DMS153 treated with DMSO at 0.1 percent for 48 hours (cell line): ENCODE data around the gene GRAMD2B.

Source experiments
- DNase-seq: peaks from one replicate; lab custom pipeline; 2025; ENCODE audit not compliant: unreplicated experiment; lab: John Stamatoyannopoulos, UW

Gene GRAMD2B

GRCh38 chr5:126472538-126472889 lies 49.3 kb downstream of the GRAMD2B start:
- no peak for DNase-seq

- no peak for DNase-seq
Observed at GRCh38 chr5:126477294-126478117, 54.3 kb downstream of the GRAMD2B start.

- DNase-seq, result no peak
Observed at GRCh38 chr5:126479810-126480209, 56.6 kb downstream of the GRAMD2B start.

- no peak for DNase-seq
Observed at GRCh38 chr5:126480824-126481223, 57.6 kb downstream of the GRAMD2B start.

- no peak for DNase-seq
Observed at GRCh38 chr5:126481243-126481642, 58.0 kb downstream of the GRAMD2B start.

- no peak for DNase-seq
Observed at GRCh38 chr5:126482591-126482990, 59.4 kb downstream of the GRAMD2B start.

- no peak for DNase-seq
Observed at GRCh38 chr5:126483156-126483555, 59.9 kb downstream of the GRAMD2B start.

- DNase-seq, result no peak
Observed at GRCh38 chr5:126484253-126484652, 61.0 kb downstream of the GRAMD2B start.

GRCh38 chr5:126486332-126486731 lies 63.1 kb downstream of the GRAMD2B start:
- no peak for DNase-seq

GRCh38 chr5:126487596-126487995 lies 64.4 kb downstream of the GRAMD2B start:
- DNase-seq, result no peak

- no peak for DNase-seq
Observed at GRCh38 chr5:126488443-126489065, 65.3 kb downstream of the GRAMD2B start.

- no peak for DNase-seq
Observed at GRCh38 chr5:126490167-126490940, 67.1 kb downstream of the GRAMD2B start.

GRCh38 chr5:126492939-126493338 lies 69.7 kb downstream of the GRAMD2B start:
- no peak for DNase-seq

- DNase-seq, result no peak
Observed at GRCh38 chr5:126494393-126494792, 71.2 kb downstream of the GRAMD2B start.

GRCh38 chr5:126497506-126497905 lies 74.3 kb downstream of the GRAMD2B start:
- no peak for DNase-seq

GRCh38 chr5:126499278-126499677 lies 76.1 kb downstream of the GRAMD2B start:
- no peak for DNase-seq

- no peak for DNase-seq
Observed at GRCh38 chr5:126499853-126500342, 76.7 kb downstream of the GRAMD2B start.

GRCh38 chr5:126501448-126501847 lies 78.2 kb downstream of the GRAMD2B start:
- DNase-seq, result no peak

- no peak for DNase-seq
Observed at GRCh38 chr5:126503602-126504104, 80.4 kb downstream of the GRAMD2B start.

- no peak for DNase-seq
Observed at GRCh38 chr5:126506079-126506478, 82.9 kb downstream of the GRAMD2B start.

- no peak for DNase-seq
Observed at GRCh38 chr5:126508251-126508961, 85.2 kb downstream of the GRAMD2B start.
